Astrocyte of the cerebellum (primary cell): ENCODE data around the gene SLC27A1.

Experiments
- DNase-seq: peaks from one replicate; pipeline ENCODE4 v3.0.0-alpha.2; 2011; ENCODE audit warnings: low read depth
- H3K4me3 ChIP-seq: 2 replicates; pipeline ENCODE4 v1.5.1; 2011; ENCODE audit warnings: mild to moderate bottlenecking, low read depth, low read length, moderate library complexity
- CTCF ChIP-seq: IDR thresholded peaks from 2 replicates; pipeline ENCODE4 v1.5.1; 2012; ENCODE audit warnings: low read length, low read depth, moderate library complexity, mild to moderate bottlenecking; ENCODE audit errors: missing control alignments
- in situ Hi-C: cut with HindIII; loops from 2 replicates; pipeline ENCODE4 v1.10.0; 2017; ENCODE audit warnings: low sequenced_read_pairs

Gene SLC27A1

GRCh38 chr19:17470068-17470841, at the start of gene SLC27A1:
Gene SLC27A1, plus strand, starts transcription at chr19:17470524. Its CDS starts 17 bp downstream, at chr19:17470541.
- peak within 1 kb of the TSS; percentile 66 for H3K4me3 ChIP-seq
- in situ Hi-C loops = no loop called here
- peak; percentile 98 for DNase-seq
- TF ChIP-seq CTCF = no peak

- TF ChIP-seq CTCF = no peak
- in situ Hi-C loops = no loop called here
- DNase-seq = no peak
- no peak overlapping the region for H3K4me3 ChIP-seq
Observed at GRCh38 chr19:17421942-17422341, 48.4 kb upstream of the SLC27A1 start.

- in situ Hi-C loops = no loop called here
- DNase-seq = no peak
- no peak for TF ChIP-seq CTCF
- no peak overlapping the region for H3K4me3 ChIP-seq
Observed at GRCh38 chr19:17423429-17424208, 46.7 kb upstream of the SLC27A1 start.

- peak; percentile 66 for TF ChIP-seq CTCF
- in situ Hi-C loops = no loop called here
- DNase-seq = no peak
- no peak overlapping the region for H3K4me3 ChIP-seq
Observed at GRCh38 chr19:17424743-17425365, 45.5 kb upstream of the SLC27A1 start.

GRCh38 chr19:17429641-17430113, 40.6 kb upstream of the SLC27A1 start:
- no peak for TF ChIP-seq CTCF
- in situ Hi-C loops = no loop called here
- H3K4me3 ChIP-seq = no peak overlapping the region
- DNase-seq = no peak

- in situ Hi-C loops = no loop called here
Observed at GRCh38 chr19:17431417-17431816, 38.9 kb upstream of the SLC27A1 start.

More at GRCh38 chr19:17431417-17431816, 38.9 kb upstream of the SLC27A1 start:
- no peak for DNase-seq
- no peak for TF ChIP-seq CTCF
- no peak overlapping the region for H3K4me3 ChIP-seq
